ENCODE data around the gene MUC6.
A peak's percentile ranks its signal among the peaks of the same experiment; 100 is the strongest.

Gene MUC6

DNA sequence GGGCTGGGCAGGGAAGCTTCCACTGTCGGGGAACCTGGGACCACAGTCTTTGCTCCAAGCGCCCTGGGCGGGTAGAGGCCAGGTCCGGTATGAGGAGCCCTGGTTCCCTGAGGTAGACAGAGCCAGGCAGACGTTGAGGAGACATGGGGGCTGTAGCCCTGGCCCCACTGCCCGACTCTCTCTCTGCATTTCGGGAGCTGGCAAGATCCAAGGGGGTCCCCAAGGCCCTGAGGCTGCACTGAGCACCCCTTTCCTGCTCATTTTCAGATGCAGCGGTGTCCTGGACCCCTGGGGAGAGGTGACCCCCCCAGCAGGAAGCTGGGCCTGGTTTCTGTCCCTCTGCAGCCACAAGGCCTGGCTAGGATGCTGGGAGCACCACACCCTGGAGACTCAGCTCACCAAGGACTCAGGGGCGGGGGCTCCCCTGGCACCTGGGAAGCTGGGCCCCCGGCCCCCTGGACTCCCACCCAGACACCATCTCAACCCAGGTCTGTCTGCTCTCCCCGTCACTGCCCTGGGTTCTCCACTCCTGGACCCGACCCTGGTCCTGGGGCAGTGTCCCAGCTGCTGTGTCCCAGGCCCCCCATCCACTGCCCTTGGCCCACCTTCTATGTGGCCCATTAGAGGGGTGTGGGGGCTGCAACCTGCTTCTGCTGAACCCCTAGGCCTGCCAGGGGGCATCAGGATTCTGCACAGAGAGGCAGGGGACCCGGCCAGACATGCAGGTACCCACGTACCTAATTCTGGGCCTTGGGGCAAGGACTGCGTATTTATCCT is 15.0 kb upstream of the MUC6 start:
- no peak for DNase-seq

DNA sequence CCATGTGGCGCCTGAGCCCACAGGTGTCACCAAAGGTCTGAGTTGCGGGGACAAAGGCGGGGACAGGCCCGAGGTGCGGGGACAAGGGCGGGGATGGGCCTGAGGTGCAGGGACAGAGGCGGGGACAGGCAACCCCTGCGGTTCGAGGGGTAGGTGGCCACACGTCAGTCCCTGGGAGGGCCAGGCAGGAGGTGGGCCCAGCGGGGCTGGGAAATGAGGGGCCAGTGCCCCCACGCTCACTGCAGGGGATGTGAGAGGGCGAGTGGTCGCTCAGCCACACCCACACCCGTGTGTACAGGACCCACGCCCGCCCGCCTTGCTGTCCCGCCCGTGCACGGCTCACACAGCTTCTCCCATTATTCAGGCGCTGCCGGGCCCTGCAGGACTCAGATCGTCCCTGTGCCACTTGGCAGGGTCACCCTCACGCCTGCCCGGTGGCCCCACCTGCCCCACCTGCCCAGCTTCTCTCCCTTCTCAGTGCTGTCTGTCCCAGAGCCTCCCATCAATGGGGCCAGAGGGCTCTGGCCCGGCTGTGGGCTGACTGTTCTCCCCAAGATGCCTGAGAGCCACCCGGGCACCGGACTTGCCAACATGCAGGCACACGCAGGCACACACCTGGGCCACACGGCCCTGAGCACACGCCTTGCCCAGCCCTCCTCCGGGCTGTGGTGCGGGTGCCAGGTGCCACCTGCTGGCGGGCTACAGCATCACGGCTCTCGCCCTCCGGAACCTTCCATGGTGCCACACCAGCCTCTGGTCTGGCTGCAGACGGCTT is 14.2 kb upstream of the MUC6 start:
- DNase-seq: peak; percentile 60

DNA sequence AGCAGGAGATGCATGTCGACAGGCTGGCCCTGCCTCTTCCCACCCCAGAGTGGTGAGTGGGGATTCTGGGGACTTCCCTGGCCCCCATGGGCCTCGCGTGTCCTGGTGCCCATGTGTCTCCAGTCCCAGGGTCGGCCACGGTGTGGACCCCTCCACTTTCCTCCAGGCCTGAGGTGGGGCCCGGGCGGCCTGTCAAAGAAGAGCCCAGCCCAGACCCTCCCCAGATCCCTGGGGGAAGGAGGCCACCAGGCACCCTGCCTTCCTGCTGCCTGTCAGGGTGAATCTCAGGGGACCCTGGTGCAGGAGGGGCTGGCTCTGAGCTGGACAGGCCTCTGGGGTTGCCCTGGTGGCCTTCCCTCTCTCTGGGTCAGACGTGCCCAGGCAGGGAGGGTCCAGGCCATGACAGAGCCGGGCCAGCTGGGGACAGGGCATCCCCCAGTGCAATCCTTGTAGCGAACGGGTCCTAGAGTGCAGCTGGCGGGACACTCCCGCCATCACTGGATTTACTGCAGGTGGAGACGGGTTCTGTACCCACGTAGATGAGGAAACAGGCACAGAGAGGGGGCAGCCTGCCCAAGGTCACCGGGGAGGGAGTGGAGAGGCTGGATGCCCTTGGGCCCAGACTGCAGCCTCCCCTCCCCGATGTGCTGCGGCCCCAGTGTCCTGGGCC is 13.5 kb upstream of the MUC6 start:
- no peak for DNase-seq

DNA sequence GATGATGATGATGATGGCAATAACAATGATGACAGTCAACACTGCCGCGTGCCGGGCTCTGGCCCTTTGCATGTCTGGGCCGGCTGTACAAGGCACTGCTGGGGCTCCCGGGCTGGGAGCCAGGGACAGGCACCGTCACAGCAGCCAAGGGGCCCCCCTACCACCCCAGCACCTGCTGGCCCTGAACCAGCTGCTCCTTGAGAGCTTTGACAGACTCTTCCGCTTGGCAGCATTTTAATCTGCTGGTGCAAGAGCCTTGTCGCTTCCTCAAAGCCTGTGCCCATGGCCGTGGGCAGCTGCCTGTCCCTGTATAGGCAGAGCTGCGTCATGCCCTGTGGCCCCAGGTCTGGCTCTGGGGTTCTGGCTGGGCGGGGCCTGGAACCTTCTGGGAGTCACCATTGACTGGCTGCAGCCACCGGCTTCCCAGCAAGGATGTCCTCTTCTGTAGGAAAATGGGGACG is 12.9 kb upstream of the MUC6 start:
- DNase-seq: no peak

DNA sequence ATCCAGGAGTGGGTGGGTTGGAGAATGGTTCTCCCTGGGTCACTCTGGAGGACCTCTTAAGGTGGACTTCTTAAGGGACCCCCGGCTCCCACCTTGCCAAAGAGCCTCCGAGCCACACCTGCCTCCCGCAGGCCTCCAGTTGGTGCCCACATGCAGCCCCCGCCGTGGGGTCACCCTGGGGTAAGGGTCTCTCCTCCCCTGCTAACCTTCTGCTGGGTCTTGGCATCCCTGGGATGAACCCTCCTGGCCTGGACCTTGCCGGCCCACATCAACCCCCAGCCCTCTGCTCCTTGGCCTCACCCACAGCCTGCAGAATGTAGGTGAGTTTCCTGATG is 12.5 kb upstream of the MUC6 start:
- no peak for DNase-seq

DNA sequence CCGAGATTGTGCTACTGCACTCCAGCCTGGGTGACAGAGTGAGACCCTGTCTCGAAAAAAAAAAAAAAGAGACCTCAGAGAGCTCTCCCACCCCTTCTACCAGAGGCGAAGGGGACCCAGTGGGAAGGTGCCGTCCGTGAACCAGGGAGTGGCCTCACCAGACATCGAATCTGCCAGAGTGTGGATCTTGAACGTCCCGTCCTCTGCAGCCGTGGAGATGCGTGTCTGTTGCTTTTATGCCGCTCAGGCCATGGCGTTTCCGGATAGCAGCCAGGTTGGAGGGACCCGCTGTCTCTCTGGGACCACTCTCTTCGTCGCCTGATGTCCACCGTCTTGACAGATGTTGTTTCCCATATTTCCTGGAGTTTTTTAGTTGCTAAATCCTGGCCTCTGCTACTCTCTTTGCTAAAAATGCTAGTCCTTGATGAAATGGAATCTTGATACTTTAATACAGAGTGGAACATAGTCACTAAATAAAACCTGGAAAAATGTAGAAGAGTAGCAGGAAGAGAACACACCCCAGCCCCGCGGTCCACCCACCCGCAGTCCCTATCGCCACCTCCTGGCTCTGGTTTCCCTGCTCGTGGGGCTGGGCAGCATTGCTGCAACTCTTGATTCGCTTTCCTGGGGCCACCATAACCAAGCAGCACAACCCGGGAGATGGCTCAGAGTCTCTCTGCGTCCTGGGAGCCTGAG is 12.0 kb upstream of the MUC6 start:
- DNase-seq: no peak

DNA sequence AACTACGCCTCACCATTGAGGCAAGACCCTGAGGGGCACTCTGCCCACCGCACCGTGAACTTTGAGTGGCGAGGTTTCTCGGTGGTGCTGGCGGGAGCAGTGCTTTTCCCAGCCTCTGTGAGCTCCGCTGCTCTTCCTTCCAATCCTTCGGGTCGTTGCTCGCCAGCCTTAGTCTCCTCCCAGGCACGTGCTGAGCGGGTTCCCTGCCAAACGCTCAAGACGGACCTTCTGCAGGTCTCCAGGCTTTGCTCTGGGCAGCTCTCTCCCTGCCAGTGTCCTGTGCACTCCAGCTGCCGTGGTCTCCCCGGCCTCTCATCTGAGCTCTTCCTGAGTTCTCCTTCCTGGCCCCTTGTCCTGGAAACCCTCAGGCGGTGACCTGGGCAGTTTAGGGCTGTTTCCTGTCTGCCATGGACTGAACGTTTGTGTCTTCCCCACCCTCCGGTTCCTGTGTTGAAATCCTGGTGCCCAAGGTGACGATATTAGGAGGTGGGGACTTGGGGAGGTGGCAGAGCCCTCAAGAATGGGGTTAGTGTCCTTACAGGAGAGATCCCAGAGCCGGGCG is 11.2 kb upstream of the MUC6 start:
- no peak for DNase-seq

DNA sequence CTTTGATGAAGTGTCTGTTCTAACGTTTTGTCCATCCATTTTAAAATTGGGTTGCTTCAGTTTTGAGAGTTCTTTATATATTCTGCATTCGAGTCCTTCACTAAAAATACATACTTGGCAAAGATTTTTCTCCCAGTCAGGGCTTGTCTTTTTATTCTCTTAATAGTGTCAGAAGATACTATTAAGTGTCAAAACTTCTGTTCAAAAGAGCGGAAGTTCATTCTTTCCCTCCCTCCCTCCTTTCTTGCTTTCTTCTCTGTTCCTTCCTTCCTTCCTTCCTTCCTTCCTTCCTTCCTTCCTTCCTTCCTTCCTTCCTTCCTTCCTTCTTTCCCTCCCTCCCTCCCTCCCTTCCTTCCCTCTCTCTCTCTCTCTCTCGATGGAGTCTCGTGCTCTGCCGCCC is 7.6 kb upstream of the MUC6 start:
- DNase-seq: no peak

DNA sequence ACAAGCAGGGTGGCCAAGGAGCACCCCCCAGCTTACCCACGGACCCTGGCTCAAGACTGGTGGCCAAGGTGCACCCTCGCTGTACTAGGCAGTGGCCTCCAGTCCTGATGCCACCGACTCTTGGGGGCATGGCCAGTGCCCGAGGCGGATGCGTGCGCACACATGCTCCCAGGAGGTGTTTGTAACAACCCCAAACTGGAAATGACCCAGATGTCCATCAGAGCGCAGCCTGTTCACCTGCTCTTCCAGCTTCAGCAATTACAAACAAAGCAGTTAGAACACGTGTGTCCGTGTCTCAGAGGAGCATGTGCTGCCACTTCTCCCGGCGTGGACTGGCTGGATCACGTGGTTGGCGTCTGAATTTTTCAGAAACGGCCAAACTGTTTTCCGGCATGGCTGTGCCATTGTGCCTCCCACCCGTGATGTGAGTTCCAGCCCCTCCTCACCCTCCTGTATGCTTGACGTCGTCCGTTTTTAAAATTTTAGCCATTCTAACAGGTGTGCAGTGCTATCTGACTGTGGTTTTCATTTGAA is 7.1 kb upstream of the MUC6 start:
- DNase-seq: no peak

DNA sequence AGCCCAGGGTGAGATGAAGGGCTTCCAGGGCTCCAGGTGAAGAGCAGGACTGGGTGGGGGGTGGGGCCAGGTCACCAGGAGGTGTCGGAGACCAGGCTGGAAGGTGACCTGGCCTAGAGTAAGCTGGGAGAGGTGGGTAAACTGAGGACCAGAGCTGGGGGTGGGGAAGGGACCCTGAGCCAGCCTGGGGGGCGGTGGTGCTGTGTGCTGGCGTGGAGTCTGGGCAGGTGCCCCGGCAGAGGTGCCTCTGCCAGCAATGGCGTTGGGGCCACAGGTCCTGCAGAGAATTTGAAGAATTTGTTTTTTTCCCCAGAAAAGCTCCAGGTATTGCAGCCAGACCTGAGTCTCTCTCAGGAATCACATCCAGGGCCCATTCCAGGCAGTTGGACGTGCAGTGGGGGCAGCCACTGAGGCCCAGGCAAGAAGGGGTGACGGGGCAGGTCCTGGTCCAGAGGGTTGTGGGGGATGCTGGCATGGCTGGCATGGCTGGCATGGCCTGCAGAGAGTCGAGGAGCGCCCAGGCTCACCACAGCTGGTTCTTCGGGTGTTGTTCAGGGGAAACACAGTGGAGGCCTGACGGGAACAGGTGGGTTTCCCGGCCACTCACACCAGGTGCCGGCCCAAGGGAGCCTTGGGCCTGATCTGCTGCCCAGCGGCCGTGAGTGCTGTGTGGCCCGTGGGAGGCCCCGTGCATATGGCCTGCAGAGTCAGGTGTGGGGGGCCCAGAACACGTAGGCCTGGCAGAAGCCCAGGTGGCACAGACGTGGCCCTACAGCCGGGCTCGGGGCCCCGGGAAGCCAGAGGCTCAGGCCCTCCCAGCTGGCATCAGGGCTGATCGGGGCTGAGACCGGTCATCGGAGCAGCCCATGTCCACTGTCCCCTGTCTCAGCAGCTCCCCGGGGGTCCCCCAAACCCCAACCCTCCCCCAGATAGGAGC is 6.4 kb upstream of the MUC6 start:
- DNase-seq: no peak

DNA sequence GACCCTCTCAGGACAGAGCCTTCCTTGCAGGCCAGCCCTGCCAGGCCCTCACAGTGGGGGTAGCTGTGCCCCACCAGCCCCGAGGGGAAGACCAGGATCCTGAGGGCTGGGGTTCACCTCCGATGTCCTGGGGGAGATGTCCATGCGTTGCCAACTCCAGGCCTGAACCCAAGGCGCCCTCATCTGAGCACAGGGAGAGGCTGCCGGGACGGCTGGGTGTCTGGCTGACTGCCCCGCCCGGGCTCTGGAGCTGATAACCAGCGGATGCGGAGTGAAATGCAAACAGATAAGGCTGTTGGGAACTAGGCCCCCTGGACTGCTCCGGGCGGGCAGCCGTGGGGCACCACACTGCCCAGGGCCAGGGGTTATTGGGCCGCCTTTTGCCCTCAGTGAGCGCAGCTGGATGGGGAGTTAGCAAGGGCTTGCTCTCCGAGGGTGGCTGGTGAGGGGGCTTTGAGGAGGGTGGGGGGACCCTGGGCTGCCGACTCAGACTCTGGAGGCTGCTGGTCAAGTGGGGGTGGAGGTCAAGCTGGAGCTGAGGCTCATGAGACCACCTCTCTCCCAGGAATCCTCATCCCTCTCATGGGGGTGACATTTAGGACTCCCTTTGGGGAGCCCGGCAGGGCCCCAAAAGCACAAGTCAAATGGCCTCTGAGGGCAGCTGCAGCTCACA is 5.6 kb upstream of the MUC6 start:
- no peak for DNase-seq

DNA sequence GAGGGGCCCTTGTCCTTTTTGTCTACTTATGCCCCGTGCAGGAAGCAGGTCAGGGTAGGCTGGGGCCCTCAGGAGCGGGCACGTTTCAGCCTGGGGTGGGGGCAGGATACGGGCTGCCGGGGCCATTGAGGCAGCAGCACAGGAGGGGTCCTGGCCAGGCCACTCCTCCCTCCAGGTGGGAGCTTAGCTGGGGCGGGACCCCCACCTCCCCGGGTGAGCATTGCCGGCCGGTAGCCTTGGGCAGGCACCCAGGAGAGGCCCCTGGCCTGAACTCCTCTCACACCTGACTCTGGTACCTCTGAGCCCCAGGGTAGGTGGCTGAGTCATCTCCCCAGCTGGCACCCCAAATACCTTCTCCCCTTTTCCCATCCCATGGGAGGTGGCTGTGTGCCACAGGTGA is 5.0 kb upstream of the MUC6 start:
- DNase-seq: no peak

DNA sequence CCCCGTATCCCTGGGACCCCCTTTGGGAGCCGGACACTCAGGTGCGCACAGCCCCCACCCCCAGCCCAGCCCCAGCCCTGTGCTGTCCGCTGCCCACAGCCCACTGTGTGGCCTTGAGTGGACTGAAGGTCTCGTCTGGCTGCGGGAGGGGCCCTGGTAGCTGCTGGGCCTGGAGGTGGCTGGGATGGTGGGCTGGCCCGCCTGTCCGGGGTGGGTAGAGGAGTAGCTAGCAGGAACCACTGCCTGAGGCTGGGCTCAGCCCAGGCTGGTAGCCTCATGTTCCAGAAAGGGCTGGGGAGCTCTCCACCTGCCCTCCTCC is 4.6 kb upstream of the MUC6 start:
- no peak for DNase-seq

DNA sequence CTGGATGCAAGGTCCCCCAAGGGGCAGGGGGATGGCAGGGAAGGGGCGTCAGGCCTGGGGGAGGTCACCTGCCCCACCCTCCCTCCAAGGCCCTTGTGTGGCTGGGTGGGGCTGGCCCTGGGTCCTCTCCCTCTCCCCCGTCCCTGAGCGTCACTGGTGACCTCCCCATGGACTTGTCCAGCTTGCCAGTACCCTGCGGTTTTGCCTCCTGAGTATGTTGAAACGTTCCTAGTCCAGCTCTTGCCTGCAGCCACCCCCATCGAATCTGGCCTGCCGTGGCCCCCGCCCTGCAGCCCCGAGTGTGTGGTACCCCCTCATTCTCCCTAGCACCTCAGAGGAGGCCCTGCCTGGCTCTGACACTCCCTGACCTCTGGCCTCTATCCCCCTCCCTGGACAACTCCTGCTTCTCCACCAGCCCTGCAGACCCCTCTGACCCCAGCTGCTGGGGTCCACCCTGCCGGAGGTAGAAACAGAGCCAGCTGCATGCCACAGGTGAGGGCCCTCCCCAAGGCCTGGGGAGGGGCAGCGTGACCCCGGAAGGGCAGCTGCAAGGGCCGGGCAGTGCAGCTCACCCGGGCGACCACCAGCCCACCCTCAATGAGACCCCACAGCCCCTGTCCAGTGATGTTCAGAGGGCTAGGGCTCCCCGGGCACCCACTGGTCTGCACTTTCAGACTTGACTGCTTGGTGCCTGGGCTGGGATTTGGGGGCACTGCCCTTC is 4.1 kb upstream of the MUC6 start:
- no peak for DNase-seq

DNA sequence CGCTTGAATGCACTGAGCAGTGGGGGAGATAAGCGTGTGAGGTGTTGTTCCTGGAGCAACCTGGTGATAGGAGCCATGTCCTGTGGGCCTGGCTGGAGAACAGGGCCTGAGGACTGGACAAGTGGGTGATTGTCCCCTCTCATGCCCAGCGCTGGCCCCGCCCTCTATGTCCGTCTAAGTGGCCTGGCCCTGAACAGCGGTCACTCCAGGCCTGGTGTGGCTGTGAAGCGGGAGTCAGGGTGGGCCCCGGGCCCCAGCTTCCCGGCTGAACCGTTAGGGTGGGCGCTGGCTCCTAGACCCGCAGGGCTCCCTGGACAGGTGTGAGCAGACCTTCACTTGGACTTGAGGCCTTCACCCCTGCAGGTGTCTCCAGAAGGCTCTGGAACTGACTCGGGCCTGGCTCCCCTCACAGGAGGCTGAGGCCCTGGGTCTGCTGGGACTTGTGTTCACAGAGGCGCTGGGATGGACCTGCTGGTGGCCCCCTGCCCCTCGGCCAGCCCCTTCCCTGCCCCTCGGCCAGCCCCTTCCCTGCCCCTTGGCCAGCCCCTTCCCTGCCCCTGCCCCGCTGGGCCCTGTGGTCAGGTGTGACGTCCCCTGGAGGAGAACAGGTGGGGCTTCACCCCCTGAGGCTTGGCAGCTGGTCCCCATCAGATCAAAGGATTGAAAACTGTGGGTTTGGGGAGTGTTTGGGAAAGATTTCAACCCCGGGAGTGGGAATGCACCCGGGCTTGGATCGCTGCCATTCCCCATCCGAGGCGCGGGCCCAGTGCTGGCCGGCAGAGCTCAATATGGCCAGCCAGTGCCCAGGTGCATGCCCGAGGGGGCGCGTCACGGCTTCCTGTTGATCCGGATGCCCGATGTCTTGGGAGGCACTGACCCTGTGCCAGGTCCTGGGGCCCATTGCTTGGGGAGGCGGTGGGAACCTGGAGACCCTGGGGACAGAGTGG is 3.2 kb upstream of the MUC6 start:
- no peak for DNase-seq

DNA sequence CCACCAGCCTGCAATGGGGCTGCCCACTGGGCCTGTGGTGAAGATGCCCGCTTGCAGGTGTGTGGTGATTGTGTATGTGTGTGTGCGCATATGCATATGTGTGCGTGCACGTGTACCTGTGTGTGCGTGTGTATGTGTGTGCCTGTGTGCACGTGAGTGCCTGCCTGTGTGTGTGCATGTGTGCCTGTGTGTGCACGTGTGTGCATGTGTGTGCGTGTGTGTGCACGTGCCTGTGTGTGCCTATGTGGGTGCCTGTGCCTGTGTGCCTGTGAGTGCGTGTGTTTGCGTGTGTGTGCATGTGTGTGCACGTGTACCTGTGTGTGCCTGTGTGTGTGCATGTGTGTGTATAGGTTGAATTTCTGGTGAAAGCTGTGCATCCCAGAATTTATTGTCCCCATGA is 2.4 kb upstream of the MUC6 start:
- DNase-seq: no peak

DNA sequence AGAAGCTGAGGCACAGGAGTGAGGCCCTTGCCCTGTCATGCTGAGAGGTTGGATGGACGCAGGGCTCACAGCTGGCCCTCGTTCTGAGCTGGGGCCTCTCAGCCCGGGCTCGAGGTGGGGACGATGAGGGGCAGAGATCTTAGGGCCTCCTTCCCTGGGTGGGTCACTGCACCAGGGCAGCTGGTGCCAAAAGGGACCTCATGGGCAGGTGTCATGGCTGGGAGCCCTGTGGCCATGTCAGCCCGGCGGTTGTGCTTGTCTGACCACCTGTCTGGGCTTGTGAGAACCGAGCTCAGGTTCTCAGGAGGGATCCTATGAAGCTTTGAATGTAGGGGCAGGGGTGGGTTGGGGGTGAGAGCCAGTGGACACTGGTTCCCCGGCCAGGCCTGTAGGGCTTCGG is 1.8 kb upstream of the MUC6 start:
- no peak for DNase-seq

DNA sequence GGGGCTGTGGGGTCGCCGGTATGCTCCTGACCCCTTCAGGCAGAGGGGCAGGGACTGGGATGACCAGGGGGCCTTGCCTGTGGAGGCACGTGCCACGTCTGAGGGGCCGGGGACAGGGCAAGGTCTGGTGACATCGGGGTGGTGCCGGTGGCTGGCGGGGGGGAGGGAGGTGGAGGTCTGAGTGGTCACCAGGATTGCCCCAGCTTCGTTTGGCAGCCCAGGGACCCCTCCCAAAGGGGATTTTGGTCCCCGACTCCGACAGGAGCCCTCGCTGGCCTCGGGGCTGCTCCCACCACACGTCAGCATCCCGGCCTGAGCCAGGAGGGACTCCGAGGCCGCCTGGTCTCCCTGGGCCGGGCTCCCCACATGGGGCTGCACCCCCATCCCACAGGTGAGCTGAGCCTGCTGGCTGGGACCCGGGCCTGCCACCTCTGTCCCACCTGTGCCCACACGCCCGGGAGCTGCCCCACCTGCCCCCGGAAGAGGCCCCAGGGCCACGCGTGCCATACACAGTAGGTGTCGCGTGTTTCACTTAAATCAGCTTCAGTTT is 1.1 kb upstream of the MUC6 start:
- no peak for DNase-seq

DNA sequence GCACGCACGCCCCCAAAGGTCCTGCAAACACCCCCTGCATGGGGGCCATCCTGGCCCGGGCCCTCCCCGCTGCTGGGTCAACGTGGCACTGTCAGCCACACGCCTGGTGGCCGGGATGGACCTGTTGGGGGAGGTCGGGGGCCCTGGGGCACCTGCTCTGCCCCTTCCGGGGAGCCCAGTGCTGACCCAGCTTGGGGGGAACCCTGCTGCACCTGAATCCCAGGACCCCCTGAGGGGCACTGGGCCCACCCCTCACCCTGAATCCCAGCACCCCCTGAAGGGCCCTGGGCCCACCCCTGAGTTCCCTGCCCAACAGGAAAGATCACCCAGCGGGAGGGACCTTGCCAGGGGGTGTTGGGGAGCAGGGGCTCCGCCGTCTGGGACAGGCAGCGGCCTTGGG is 413 bp upstream of the MUC6 start:
- DNase-seq: no peak
